ENCODE data around the gene TMEM161A.
"Not testable (repeated sequence)": the region's sequence is repeated elsewhere in the genome, so short reads cannot be mapped to it uniquely, and the experiment has no call there.

TMEM161A gene

DNA sequence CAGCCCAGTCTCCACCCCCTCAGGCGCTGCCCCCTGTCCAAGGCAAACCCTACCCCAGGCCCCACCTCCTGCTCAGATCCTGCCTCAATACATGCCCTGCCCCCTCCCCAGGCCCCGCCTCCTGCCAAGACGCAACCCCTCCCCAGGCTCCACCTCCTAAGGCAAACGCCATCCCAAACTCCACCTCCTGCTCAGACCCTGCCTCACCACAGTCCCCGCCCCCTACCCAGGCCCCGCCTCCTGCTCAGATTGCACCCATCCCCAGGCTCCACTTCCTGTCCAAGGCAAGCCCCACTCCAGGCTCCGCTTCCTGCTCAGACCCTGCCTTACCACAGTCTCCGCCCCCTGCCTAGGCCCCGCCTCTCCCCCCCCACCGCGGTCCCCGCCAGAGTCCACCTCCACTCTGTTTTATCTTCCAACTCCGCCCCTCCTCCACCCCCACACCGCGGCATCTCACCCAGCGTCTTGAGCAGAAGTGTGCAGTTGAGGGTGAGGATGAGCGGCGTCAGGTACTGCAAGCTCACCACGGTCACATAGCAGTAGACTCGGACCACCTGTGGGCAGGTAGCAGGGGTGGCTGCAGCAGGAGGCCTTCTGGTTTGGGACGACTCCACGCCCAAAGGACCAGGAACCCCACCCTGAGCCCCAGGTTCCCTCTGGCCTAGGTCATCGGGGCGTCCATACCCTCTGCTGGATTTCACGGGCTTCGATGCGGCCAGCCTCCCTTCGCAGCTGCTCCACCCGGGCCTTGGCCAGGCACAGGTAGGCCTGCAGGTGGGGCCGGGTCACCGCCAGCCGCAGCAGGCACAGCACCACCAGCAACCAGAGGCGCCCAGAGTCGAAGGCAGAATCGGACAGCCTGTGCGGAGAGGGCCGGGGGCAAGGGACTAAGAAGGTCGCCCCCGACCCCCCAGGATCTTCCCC is 17.7 kb downstream of the TMEM161A start:
- no peak for DNase-seq

- DNase-seq: no peak
Measured at GRCh38 chr19:19119325-19120237, 18.7 kb downstream of the TMEM161A start.

DNA sequence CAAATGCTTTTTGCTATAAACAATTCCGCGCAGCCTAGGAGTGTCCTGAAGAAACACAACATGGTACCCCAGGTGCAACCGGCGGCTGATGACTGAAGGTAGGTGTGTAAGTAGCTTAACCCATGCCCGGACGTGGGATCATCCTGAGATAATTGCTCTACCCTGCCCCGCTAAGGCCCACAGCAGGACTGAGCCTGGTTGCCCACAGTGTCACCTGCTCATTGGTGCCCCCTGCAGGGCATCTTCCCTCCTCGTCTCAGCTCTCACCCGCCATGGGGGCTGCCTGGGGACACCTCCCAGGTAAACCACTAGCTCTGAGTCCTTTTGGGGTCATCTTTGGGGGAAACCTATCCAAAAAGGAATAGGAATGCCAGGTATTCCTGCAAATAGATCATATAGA is 22.3 kb downstream of the TMEM161A start:
- peak; percentile 41 for DNase-seq

DNA sequence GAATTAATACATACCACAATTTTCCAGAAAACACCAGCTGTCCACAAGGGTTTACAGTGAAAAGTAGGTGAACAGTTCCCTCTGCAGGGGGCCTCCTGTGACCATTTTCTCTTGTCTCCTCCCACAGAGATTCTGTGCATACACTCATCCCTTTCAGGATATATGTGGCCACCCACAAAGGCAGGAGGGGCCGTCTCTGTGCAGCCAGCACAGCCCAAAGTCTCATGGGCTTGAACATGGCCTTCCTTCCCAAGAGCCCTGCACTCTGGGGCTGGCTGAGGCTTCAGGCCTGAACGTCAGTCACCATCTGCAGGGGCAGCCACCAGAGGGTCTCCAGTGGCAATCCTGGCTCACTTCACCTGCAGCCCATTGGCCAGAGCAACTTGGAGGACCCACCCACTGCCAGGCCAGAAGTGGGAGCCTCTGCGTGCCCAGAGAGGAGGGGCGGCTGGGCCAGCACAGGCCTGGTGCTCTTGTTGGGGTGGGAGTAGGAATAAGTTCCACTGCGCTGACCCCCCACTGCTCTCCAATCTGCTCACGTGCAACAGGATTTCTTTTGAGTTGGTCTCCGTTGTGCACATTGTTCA is 25.1 kb downstream of the TMEM161A start:
- no peak for DNase-seq

DNA sequence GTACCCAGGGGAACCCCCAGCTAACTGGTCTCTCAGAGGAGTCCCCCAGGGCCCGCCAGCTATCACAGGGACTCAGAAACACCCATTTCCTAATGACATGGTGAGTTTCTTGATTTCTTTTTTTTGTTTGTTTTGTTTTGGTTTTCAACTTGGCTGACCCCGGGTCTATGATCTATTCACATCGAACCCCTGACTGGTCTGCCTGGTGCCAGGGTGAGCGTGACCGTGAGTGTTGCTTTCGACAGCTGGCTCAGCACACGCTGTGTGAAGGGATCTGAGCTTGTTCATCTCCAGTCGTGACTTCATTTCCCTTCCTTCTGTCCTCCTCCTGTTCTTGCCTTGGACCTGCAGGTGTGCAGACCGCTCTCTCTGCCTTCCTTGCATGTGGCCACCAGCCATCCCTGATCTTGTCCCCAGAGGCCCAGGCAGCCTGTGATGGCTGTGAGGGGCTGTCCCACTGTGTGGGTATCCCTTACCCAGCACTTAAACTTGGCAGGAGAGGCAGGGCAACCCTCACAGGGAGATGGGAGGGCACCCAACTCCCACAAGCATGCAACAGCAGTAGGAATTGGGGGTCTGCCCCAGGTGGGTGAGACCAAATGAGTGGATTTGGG is 26.2 kb downstream of the TMEM161A start:
- DNase-seq: no peak

DNA sequence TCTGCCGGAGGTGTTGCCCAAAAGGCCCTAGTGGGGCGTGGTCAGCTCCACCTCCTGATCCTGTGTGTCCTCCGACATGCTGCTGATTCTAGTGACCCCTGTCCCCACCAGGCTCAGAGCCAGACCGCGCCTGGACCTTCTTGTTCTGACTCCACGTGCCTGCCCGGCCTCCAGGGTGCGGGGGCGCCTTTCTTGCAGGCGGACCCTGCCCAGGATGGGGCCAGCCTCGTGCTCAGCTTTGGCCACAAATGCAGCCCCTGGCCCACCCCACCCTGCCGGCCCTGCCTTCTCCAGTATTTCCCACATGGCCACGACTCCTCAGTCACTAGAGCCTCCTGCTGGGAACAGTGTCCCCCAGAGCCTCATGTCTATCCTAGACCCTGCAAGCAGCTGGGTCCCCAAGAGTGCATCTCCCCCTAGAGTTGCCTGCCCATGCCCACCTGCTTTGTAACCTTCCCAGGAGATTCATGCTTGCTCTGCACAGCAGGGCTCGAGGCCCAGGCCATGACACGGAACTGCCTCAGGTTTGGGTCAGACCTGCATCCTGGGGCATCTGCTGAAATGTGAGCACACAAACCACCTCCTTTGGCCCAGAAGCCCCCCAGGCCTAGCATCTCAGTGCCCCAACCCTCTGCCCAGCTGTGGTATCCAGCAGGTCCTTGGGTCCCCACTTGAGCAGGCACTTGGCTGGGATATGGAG is 27.0 kb downstream of the TMEM161A start:
- DNase-seq: no peak

GRCh38 chr19:19110410-19111135 is 27.7 kb downstream of the TMEM161A start:
- peak; percentile 3 for DNase-seq

DNA sequence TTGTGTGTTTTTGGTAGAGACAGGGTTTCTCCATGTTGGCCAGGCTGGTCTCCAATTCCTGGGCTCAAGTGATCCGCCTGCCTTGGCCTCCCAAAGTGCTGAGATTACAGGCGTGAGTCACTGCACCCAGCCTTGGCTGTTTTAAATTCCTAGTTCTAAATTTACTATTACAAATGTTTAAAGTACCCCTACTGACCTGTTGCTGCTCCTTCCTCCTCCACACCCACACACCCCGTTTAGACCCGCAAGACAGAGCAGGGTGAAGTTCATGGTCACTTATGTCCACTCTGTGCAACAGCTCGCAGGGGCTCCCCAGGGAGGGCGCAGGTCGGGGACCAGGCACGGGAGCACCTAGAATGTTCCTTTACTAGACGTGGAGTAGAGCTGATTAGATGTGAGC is 28.7 kb downstream of the TMEM161A start:
- no peak for DNase-seq

GRCh38 chr19:19107654-19108053 is 30.6 kb downstream of the TMEM161A start:
- DNase-seq: no peak

DNA sequence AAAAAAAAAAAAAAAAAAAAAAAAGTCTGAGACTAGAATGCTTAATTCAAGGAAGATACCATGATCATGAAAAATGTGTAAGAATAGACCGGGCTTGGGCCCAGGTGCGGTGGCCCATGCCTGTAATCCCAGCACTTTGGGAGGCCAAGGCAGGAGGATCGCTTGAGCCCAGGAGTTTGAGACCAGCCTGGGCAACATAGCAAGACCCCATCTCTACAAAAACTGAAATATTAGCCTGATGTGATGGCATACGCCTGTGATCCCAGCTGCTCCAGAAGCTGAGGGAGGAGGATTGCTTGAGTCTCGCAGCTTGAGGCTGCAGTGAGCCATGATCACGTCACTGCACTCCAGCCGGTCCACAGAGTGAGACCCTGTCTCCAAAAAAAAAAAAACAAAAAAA is 31.3 kb downstream of the TMEM161A start:
- DNase-seq: not testable (repeated sequence)

DNA sequence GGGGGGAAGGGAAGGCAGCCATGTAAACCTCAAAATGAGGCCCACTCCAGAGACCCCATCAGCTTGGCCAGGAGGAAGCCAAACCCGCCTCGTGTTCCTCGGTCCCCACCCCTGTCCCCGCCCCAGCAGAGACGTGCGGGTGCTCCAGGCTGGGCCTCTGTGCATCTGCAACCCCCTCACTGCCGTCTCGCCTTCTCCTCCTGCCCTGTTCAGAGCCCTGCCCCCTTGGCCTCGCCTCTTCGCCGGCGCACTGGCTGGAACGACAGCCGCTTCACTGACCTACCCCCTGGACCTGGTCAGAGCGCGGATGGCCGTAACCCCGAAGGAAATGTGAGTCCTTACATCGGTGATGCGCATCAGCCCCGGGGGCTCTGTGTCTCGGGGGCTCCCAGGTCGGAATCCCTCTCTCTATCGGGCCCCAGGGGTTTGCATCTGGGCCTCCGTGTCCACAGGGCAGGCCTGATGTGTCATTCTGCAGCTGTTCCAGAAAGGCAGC is 32.2 kb downstream of the TMEM161A start:
- no peak for DNase-seq

GRCh38 chr19:19105365-19106055 is 32.8 kb downstream of the TMEM161A start:
- no peak for DNase-seq

GRCh38 chr19:19103167-19103566 is 35.1 kb downstream of the TMEM161A start:
- no peak for DNase-seq

DNA sequence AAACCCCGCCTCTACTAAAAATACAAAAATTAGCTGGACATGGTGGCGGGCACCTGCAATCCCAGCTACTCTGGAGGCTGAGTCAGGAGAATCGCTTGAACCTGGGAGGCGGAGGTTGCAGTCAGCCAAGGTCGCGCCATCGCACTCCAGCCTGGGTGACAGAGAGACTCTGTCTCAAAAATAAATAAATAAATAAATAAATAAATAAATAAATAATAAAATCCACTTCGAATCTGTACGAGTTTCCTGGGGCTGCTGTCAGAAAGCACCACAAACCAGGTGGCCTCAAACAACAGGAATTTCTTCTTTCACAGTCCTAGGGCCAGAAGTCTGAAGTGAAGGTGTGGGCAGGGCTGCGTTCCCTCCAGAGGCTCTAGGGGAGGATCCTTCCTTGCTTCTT is 35.7 kb downstream of the TMEM161A start:
- DNase-seq: not testable (repeated sequence)

DNA sequence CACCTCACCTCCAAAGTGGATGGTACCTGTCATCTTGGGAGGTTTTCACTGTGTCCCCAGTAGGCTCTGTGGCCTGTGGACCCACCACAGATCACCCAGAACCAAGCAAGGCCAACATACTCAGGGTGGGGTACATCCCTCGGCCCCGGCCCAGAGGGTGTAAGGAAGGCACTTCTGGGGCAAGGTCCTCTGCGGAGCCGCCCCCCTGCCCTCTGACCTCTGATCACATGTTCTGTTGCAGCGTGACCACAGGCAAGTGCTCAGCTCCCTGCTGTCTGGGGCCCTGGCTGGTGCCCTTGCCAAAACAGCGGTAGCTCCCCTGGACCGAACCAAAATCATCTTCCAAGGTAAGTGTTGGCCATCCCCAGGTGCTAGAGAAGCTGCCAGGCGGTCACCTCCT is 36.7 kb downstream of the TMEM161A start:
- DNase-seq: no peak

DNA sequence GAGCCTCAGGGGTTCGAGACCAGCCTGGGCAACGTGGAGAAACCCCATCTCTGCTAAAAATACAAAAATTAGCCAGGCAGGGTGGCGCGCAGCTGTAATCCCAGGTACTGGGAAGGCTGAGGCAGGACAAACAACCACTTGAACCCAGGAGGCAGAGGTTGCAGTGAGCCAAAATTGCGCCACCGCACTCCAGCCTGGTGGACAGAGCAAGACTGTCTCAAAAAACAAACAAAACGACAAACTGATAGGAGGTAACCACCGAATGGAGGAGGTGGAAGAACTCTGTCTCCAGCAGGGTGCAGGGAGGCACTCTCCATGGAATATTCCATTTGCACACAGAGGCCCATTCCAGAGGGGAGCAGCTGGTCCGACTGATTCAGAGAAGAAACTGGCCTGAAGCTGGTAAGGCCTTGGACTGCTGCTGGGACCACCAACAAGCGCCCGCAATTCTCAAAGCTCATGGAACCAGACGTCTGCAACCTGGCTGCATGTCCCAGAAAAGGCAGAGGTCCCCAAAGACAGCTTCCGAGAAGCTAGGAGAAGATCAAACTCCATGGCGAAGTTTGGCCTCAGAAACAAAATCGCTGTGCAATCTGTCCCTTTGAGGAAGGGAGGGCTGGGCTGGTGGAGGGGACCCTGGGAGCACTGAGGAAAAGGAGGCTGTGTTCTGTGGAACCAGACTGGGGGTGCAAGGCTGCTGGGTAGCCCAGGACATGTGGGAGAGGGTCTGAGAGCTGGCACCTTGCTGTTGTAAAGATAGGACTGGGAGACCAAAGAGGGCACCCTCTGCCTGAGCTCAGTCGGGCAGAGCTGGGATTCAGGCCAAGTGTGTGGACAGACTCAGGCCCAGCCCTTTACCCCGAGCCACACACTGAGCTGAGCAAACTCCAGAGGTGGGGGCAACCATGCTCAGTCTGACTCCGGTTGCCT is 39.3 kb downstream of the TMEM161A start:
- no peak for DNase-seq

DNA sequence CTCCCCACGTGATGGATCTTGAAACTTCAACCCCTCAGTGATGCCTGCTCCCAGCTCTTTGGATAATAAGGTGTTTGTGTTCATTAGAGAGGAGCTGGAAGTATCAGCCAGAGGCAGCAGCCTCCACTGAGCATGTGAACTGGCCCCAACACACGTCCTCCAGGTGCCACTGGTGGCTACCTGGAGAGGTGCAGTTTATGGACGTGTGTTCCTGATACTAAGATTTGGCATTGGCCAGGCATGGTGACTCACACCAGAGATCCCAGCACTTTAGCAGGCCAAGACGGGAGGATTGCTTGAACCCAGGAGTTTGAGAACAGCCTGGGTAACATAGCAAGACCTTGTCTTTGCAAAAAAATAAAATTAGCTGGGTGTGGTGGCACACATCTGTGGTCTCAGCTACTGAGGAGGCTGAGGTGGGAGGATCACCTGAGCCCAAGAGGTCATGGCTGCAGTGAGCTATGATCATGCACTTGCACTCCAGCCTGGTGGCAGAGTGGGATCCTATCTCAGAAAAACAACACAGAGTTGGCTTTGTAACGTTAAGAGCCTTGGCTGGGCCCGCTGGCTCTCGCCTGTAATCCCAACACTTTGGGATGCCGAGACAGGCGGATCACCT is 40.1 kb downstream of the TMEM161A start:
- no peak for DNase-seq

- no peak for DNase-seq
Measured at GRCh38 chr19:19096641-19097627, 41.3 kb downstream of the TMEM161A start.

Data from activated naive CD4-positive, alpha-beta T cell treated with Interleukin-2 at 50 U/mL for 16 hours (primary cell).